DMS79 (cell line): Measurements from ENCODE around the gene DDX31.

ENCODE experiments used
- DNase-seq: peaks from one replicate; lab custom pipeline; 2025; lab: John Stamatoyannopoulos, UW

DDX31 gene

DNA sequence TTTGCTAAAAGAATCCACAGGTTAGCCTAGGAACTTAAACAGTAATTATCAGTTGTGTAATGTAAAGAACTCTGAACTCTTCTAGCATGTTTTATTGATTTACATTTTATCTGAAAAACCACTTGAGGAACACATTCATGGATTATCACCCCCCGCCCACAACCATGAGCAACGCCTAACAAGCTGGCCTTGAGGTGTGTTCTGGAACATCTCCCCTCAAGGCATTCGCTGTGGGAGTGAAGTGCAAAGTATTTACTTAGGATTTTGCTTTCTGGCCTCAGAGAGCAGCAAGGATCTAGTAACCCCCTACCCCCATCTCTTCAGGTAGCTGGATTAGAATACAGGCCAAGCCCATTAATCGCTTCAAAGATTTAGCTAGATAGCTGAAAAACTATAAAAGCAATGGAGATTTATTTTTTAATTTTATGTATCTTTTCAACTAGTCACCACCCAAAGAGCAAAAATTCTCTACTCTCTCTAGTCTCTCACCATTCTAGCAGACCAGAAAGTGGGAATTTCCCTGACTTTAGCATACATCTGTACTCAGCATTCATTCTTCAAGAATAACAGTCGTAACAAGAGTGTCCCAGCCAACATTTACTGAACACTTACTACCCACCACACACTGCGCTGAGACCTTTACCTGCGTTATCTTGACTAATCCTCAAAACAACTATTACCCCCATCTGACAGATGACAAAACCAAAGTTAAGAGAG lies 37.2 kb downstream of the DDX31 start:
- no peak for DNase-seq

DNA sequence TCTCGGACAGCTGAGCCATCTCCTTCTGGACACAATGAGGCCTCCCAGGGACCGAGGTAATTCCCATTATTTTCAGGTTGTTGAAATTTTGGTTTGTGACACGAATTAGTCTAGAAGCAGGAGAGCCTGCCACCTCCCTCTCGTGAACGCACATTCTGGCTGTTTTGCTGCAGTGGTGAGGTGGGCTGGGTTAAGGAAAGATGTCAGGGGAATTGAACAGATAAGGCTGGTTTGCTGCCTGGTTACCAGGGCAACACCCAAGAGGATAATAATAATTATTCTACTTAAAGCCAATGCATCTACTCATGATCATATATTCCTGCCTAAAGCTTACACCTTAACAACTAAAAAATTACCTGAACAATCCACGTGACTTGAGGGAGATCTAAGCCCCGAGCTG lies 38.1 kb downstream of the DDX31 start:
- DNase-seq, result no peak

DNA sequence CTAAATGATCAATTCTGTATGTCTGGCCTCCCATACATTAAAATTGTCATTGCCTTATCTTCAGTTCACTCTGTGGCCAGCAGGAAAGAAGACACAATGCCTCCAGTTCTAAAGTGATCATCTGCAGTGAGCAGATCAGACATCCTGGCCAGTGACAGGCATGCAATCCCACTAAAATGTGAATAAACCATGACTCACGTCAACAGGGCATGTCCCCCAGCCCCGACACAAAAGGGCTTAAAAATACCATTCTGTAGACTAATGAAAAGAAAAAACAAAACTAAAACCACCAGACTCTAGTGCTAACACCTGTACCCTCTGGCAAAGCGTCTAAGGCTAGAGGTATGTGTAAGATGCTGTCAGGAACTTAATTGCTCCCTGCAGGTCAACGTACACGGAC lies 38.5 kb downstream of the DDX31 start:
- no peak for DNase-seq

DNA sequence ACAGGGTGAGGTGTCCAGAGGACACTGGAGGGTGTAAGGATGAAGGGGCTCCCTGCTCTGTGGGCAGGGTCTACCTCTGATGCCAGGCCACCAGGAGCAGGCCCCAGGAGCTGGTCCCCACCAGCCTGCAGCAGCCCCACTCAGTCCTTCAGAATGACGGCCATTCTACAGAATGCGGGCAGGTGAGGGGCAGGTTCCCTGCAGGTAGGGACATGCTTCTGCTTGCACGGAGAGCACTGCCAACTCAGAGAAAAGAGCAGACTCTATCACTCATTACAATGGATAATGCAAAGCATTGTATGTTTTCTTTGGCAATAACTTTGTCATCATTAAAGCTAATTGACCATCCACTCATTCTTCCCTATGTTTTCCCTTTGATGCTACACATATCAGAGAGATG lies 39.0 kb downstream of the DDX31 start:
- DNase-seq, result no peak

DNA sequence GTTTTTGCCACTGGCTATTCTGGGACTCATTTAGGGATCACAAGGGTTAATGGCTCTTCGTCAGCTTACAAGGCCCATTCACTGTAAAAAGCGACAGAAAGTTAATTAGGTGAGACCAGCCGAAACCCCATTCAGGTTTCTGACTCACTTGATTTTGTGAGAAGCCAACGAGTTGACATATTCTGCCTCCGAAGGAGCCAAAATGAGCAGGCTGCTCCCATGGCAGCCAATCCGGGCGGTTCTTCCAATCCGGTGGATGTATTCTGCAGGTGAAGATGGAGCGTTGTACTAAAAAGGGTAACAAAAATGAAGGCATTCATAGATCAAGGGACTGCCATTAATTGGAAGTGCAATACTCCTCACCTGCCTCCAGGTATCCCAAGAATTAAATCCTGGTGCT lies 39.7 kb downstream of the DDX31 start:
- DNase-seq, result no peak

DNA sequence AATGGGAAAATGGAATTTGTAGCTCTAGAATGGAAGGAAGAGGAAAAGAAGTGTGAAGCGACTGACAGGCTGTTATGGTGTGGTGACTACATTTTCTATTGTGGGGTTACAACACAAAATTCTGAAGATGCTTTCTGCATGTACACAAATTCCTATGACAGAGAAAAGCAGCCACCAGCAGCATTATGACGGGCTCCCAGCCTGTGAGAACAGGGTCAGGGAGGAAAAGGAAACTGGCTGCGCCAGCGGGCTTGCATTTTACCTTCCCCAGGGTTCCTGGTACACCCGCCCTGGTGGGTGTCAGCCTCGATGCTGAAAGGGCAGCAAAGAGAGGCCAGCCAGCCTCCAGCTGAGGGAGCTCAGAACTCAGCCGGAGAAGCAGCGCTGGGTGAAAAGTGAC lies 41.0 kb downstream of the DDX31 start:
- DNase-seq, result no peak

DNA sequence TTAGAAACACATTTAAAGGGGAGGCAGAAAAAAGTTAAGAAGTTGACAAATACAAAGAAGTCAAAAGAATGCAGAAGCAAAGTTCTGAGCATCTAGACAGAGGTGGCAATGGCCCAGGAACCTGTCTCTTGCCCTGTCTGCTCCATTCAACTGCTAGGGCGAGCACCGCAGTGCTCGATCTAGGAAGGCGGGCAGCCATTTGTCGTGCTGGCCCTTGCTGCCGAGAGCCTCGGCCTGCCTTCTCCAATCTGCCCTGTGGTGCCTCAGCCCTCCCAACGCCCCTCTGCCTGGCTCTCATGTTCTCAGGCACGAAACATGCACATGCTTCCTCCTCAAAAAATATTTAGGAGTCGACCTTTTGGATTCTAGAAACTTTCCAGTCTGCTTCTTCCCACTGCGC lies 42.2 kb downstream of the DDX31 start:
- no peak for DNase-seq

DNA sequence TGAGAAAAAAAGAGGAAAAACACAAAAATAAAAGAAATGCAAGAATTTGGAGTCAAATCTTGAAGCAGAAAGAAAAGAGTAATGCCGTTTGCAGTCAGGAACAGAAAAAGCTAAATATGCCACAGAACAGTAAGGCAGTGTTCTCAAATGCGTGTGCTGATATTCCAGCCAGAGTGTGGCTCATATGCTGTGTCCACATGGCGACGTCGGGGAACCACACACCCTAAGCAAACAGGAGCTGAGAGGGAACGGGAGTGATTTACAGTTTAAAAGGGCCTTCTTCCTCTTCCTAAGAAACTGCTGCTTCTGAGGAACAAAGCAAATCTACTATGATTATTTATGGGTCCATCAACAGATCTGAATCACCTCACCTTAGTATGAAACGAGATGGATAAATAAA lies 42.7 kb downstream of the DDX31 start:
- DNase-seq, result no peak

DNA sequence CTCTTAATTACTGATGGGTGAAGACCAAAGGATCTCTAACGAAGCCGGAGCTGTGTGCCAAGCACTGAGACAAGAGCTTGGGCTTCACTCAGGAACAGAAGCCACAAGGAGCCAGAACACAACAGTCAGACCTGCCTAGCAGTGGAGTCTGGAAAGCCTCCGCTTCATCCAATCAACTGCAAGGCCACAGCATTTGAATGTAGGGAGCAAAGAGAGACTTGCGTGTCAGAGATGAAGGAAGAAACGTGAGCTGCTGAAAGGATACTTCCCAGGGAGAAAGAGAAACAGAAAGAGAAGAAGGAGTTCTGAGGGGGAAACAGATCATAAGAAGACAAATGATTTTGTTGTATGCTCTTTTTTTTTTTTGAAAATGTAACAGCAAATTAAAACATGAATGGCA lies 43.5 kb downstream of the DDX31 start:
- no peak for DNase-seq

DNA sequence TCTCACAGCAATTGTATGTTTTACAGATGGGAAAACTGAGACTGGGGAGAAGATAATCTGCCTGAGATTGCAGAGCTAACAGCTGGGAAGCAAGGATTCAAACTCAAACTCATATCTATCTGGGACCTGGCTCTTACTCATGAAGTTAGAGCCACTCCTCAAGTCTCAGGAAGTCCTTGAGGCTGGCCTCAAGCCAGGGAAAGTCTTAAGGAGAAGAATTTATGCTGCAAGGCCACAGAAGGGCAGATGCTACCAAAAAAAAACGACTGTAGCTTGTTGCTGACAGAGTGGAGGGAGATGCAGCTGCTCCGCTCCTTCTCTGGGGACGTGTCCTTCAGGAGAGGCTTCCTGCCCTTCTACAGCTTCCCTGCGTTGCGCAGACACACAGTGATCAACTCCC lies 47.6 kb downstream of the DDX31 start:
- peak; percentile 81 for DNase-seq

DNA sequence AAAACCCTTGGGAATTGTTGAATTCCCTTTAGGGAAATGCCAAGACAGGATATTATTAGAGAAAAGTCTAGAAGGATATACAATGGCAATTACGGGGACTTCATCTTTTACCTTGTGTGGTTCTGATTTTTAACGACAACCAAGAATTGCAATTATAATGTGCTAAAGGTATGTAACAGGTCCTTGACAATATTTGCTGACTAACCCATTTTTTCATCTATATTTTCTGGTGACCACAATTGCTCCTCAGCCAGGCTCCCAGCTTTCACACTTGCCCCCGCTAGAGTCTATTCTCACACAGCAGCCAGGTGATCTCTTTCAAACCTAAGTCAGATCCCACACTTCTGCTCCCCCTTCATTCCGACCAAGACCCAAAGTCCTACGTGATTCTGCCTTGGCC lies 53.1 kb downstream of the DDX31 start:
- no peak for DNase-seq

DNA sequence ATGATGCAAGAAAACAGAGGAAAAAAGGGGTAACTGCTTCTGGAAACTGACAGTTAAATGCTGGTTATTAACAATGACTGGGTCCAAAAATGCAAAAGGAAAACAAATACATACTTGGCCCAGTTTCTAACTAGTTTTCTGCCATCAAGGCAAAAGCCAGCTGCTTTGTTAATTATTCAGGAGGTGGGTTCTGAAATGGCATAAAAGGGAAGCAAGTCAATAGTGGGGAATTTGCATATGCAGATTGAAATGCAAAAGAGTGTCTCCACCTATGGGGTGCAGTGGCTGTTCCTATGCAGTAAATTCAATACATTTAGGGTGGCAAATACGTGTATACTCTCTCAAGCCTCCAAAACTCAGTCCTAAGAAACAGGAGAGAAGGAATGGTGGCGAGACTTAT lies 54.0 kb downstream of the DDX31 start:
- DNase-seq, result no peak

DNA sequence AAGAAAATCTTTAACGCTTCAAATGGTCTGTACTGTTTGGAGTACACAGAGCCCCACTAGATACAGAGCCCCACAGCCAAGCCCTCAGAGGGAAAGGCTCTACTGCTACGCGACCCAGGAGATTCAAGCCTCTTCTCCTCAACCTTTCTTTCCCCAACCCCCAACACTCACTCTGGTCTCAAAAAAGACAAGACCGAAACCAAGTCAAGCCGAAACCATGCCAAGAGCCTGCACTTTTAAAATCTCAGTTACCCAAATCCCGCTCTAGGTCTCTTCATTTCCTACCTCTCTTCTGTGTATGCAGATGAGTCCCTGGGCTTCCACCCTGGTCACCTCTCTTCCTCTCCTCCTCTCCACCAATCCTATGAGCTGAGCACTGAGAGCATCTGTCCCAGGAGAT lies 55.5 kb downstream of the DDX31 start:
- DNase-seq, result no peak

DNA sequence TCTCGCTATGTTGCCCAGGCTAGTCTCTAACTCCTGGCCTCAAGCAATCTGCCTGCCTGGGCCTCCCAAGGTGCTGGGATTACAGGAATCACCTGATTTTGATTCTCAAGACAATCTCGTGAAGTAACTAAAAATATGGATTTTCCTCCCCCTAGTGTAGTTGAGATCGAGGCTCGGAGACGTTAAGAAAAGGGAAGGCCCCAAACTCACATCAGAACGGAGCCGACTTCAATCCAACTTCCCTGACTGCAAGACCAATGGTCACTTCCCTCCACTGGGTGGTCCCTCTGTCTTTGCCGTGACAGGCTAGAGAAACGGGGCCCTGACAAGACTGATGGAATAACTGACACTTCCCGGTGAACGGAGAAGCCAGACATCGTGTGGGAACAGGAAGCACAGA lies 59.1 kb downstream of the DDX31 start:
- no peak for DNase-seq

DNA sequence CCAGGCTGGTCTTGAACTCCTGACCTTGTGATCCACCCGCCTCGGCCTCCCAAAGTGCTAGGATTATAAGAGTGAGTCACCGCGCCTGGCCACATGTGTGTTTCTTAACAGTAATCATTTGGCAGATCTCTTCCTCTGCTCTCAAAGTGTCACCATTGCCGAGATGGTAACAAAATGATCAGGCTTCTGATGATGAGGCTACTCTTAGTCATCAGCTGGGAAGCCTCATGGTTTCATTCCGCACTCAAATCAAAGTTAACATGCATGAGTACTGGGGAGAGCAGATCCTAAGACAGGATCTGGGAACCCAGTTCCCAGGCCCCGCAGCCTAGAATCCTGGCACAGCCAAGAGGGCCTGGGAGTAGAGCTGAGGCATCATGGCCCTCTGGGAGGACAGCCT lies 60.0 kb downstream of the DDX31 start:
- DNase-seq, result no peak

DNA sequence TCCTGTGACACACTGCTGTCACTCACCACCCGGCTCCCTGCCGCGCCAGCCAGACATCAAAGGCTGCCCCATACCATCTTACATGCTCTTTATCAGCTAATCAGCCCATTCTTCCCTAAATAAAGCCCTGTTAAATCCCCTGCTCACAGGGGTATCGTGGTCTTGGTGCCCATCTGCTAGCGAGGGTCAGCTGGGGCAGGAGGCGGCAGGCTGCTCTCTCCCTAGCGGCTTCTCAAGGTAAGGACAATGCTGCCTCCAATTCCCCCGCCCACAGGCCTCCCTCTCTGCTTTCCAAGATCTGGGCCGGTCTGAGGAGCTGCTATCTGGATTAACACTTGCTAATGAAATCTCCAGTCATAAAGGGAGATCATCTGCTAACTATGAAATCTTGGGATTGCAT lies 60.6 kb downstream of the DDX31 start:
- no peak for DNase-seq

DNA sequence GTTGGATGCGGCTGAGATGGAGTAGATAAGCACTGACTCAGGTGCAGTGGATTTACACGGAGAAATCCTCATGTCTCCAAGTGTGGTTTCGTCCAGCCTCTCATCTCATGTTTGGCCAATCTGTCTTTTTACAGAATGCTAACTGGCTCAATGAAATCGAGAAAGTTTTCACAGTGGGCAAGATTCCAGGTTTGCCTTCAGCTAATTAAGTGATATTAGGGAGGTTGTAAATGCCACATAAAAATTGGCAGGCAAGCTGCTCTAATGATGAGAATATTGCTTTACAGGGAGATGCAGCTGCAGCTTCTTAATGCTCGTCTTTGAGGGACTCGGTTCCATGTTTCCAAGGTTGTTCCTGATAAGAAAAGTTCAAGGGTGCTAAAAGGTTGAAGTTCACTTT lies 63.7 kb downstream of the DDX31 start:
- DNase-seq, result no peak

DNA sequence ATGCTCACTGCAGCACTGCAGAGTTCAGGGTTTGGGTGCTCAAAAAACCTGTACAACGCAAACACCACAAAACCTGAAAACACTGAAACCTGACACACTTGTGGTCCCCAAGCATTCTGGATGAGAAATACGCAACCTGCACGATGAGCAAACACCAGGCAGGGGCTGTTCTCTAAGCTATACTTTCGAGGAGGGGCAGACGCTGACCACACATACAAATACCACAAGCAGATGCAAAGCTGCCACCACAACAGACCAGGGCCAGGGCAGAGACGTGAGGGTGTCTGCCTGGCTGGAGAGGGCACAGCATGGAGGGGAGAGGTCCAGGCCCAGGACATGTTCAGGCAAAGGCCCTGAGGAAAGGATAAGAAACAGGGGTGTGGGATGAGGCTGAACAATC lies 64.4 kb downstream of the DDX31 start:
- no peak for DNase-seq

DNA sequence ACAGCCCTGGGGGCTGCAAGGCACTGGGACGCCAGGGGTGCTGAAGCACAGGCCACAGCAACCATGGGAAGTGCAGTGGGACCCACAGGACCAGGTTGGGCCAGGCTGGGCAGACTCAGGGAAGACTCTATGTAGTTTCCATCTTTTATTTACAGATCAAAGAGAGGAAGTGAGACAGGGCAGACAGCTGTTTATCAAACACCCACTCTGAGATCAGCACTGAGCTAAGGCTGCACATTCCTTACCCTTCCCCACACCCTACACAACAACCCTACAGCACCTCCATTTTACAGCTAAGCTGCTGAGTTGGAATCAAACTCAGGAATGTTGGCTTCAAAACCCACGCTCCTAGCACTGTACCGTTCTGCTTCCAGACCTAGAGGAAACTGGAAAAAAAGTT lies 67.6 kb downstream of the DDX31 start:
- no peak for DNase-seq

DNA sequence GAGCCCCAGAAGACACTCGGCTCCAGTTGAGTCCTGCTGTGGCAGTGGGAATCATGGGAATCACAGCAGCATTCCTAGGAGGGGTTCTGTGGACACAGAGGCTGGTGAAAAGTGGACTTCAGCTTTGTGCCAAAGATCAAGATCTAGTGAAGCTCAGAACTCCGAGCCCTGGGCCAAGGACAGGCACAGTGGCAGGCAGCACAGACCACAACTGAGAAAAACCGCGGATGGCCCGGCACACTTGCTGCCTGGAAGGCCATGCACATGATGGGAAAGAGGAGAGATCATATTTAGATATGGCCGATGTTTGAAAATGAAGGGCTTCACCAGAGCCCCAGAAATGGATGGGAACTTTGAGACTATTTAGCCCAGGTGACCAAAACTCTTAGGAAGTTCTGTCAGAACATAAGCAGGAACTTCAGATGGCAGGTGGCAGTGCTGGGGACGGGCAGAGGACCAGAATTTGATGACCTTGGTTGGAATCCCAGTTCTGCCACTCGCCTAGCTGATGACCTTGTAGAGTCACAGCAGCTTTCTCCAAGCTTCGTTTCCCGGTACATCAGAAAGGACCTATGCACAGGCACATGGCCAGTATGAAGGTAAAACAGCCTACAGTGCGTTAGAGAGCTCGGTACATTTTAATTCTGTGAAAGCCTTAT lies 69.3 kb downstream of the DDX31 start:
- no peak for DNase-seq

DNA sequence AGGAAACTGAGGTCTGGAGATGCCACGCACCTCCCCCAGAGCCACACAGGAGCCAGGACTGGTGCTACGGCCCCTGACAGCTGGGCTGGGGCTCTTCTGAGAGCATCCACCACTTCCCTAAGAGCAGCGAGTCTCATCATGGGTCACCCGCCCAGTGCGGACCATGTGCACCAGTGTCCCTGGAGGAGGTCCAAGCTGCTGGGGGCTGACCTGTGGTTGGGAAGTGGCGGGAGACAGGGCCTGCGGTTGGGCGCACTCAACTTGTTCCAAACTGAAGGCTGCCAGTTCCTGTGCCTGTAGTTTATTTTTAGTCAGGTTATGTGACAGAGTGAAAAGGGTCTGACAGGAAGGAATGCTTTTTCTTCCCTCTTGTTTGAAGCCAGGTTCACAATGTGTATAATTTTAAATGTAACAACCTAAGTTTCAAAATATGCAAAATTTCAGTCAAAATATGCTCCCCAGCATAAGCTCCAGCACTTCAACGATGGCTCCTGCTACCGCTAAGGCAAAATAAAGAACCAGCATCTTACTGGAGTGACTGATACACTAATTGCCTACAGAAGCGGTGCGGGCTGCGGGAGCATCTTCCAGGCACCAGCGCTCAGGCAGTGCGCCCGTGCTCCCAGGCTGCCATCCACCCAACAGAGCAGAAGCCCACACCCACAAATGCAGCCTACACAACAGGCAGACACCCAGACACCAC lies 72.6 kb downstream of the DDX31 start:
- no peak for DNase-seq

DNA sequence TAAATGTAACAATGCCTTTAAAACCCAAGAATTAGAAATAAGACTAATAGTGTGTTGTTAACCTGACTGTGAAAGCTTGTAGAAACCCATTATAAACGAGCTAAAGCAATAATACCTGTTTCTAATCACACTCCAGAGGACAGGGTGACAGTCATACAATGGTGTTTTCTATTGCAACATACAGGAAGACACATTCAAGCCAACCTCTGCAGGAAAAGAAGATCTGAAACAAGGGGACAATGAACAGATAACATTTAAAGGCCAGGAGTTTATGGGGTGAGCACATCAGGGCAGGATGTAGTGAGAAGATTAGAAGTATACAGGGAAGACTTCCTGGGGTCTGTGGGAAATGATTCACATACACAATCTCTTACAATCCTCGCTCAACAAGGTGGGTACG lies 73.6 kb downstream of the DDX31 start:
- DNase-seq, result no peak

DNA sequence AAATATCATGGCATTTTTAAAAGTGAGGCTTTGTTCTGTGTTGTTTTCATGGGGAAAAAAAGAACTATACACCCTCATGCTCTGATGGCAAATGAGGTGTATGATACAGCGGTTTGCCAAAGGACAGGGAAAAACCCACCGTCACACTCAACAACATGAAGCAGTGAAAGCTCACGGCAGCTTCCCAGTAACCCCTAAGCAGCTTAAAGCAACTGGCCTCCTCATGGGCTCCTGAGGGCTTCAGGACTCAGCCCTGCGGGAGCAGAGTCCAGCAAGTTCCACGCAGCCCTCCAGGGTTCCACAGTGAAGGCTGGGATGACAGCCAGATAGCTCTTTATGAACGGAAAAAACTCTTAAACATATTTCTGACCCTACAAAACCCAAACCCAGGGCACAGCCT lies 74.5 kb downstream of the DDX31 start:
- no peak for DNase-seq

DNA sequence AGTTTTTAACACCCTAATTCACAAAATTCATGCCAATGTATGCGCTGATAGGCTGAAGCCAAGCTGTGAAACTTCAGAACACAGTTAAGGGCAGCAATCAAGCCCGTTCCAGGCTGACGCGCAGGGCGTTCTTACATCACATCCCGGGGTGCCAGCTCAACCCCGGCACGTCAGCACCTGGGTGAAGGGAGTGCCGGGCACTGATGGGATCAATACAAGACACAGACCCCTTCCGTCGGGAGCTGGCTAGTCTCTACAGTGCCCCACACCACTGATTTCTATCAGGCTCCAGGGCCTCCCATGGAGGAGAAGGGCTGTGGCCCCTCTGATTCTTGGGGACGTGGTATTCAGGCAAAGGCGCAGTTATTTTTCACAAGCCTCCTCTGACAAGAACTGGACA lies 75.4 kb downstream of the DDX31 start:
- no peak for DNase-seq
